HepG2 (cell line): ENCODE results near the gene CYB5D1. TPM values are rescaled to one million over a fixed set of nuclear protein-coding genes. Genes with fewer than 3 reads are reported as not detected.
A peak's percentile ranks its signal among the peaks of the same experiment; 100 is the strongest.

Experiments used
- CBX5 ChIP-seq: sonication (generic); formaldehyde crosslinking; IDR thresholded peaks from 2 replicates; pipeline ENCODE4 v1.4.0; 2020; ENCODE audit warnings: missing genetic modification reagents, borderline replicate concordance
- FOXK2 ChIP-seq: fragments of 450-650 bp; IDR thresholded peaks from 2 replicates; pipeline ENCODE4 v1.6.1; 2016
- MIXL1 ChIP-seq: IDR thresholded peaks from 2 replicates; pipeline ENCODE4 v1.6.1; 2016
- MTA3 ChIP-seq: sonication (generic); formaldehyde crosslinking; IDR thresholded peaks from 2 replicates; pipeline ENCODE4 v1.4.0; 2020; ENCODE audit warnings: missing genetic modification reagents
- MXI1 ChIP-seq: IDR thresholded peaks from 3 replicates; pipeline ENCODE4 v1.6.1; 2012; ENCODE audit warnings: low read depth, low read length, inconsistent platforms, borderline replicate concordance
- NFIB ChIP-seq: sonication (generic); formaldehyde crosslinking; IDR thresholded peaks from 2 replicates; pipeline ENCODE4 v1.9.0; 2021; ENCODE audit warnings: missing genetic modification reagents, mild to moderate bottlenecking, borderline replicate concordance
- POLR2AphosphoS2 ChIP-seq: IDR thresholded peaks from 2 replicates; pipeline ENCODE4 v1.6.1; 2011; ENCODE audit warnings: low read depth, low read length, improper control_type of control experiment
- RBM39 ChIP-seq: fragments of 200-400 bp; formaldehyde crosslinking; IDR thresholded peaks from one replicate; pipeline ENCODE4 v1.6.1; 2018; ENCODE audit warnings: antibody characterized with exemption, mild to moderate bottlenecking, low read depth, low read length; ENCODE audit not compliant: poor library complexity, severe bottlenecking
- TCF7L2 ChIP-seq: IDR thresholded peaks from 2 replicates; pipeline ENCODE4 v1.6.1; 2011; ENCODE audit warnings: mild to moderate bottlenecking, low read depth, low read length, moderate library complexity
- ZKSCAN8 ChIP-seq: IDR thresholded peaks from 2 replicates; pipeline ENCODE4 v1.6.1; 2016; ENCODE audit warnings: borderline replicate concordance, missing genetic modification reagents, missing compliant biosample characterization
- ZMYM2 ChIP-seq: sonication (generic); formaldehyde crosslinking; IDR thresholded peaks from 2 replicates; pipeline ENCODE4 v1.8.0; 2022; ENCODE audit warnings: mild to moderate bottlenecking, missing genetic modification reagents
- ZNF230 ChIP-seq: sonication (generic); formaldehyde crosslinking; IDR thresholded peaks from 2 replicates; pipeline ENCODE4 v1.4.0; 2020; ENCODE audit warnings: mild to moderate bottlenecking, missing genetic modification reagents
- ZNF337 ChIP-seq: sonication (generic); formaldehyde crosslinking; IDR thresholded peaks from 2 replicates; pipeline ENCODE4 v1.5.1; 2020; ENCODE audit warnings: missing genetic modification reagents, low read depth, mild to moderate bottlenecking, borderline replicate concordance
- ZNF44 ChIP-seq: sonication (generic); formaldehyde crosslinking; IDR thresholded peaks from 2 replicates; pipeline ENCODE4 v1.5.1; 2020; ENCODE audit warnings: mild to moderate bottlenecking, missing genetic modification reagents
- ZNF446 ChIP-seq: sonication (generic); formaldehyde crosslinking; IDR thresholded peaks from 2 replicates; pipeline ENCODE4 v1.5.0; 2020; ENCODE audit warnings: mild to moderate bottlenecking, missing genetic modification reagents
- ZNF549 ChIP-seq: sonication (generic); formaldehyde crosslinking; IDR thresholded peaks from 2 replicates; pipeline ENCODE4 v1.5.0; 2020; ENCODE audit warnings: missing genetic modification reagents
- polyA plus RNA-seq, 8 experiments: library from polyadenylated mRNA; depleted of rRNA in 3 of 8; stranded (reverse) in 7 of 8; unstranded in 1 of 8; fragments of >200 nt; fragmentation: Illumina TruSeq in 4 of 8; extraction: Trizol in 4 of 8; gene quantifications; 2 replicates each; pipeline versions ENCODE4 v1.2.1 to v1.2.3, GENCODE V29; 2011 to 2016; ENCODE audit warnings: low read depth in 4 of 8, missing spikeins in 1 of 8, mixed read lengths in 1 of 8; ENCODE audit not compliant: insufficient read depth in 1 of 8
- total RNA-seq, 5 experiments: library from RNA; depleted of rRNA; stranded (reverse); fragments of >200 nt; fragmentation: Illumina TruSeq; extraction: Trizol; gene quantifications; 2 replicates each; pipeline ENCODE4 v1.2.3, GENCODE V29; 2016; ENCODE audit warnings: low read depth in 1 of 5
- TF ChIP-seq, protein P1 (sequence below): sonication (generic); formaldehyde crosslinking; IDR thresholded peaks from 2 replicates; pipeline ENCODE4 v1.8.0; 2022; ENCODE audit warnings: missing genetic modification reagents, mild to moderate bottlenecking, moderate library complexity, borderline replicate concordance
- TF ChIP-seq, protein P2 (sequence below): sonication (generic); formaldehyde crosslinking; IDR thresholded peaks from 2 replicates; pipeline ENCODE4 v1.5.1; 2020; ENCODE audit warnings: mild to moderate bottlenecking, moderate library complexity, missing genetic modification reagents
- TF ChIP-seq, protein P3 (sequence below): sonication (generic); formaldehyde crosslinking; IDR thresholded peaks from 2 replicates; pipeline ENCODE4 v1.8.0; 2022; ENCODE audit warnings: mild to moderate bottlenecking, missing genetic modification reagents, moderate library complexity
- TF ChIP-seq, protein P4 (sequence below): sonication (generic); formaldehyde crosslinking; IDR thresholded peaks from 2 replicates; pipeline ENCODE4 v1.5.0; 2020; ENCODE audit warnings: mild to moderate bottlenecking, missing genetic modification reagents, borderline replicate concordance

The CYB5D1 gene
- total and polyA plus RNA-seq, 2 of the 13 experiments (the other 11 are each of a cell fraction or from before 2014, with no cell fraction given), result 8.9 to 17.0 TPM

DNA sequence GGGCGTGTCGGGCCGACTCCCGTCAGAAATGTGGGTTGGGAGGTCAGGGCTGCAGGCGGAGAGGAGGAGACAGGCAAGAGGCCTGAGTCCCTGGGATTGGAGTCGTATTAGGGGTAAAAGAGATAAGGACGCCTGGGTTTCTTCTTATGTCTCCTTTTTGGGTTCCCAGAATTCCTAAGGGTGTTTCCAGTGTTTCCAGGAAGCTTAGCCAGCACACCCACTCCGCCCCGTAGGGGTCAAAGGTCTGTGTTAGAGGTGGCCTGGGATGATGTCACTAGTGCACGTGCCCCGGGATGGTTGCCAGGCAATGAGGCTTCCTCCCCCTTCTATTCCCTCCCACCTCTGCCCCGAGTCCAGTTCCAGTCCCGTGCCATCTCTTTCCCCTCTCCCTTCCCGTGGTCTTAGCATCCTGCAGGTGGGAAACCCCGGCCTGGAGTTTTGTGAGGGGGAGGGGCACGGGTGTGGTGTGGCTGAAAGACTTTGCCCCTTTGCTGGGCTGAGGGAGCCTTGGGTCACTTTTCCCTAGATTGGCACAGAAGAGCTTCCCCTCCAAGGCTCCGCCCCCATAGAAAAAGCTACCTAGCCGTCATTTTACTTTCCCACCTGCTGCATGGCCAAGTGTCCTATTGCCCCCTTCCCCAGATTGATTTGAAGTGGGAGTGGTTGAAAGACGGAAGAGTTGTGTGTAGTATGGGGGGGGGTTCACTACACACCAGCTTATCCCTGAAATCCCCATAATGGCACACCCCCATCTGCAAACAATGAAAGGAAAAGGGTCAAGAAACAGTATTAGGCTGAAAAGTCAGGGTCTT is 21.0 kb upstream of the CYB5D1 start (continued):
- TF ChIP-seq, protein P1, sequence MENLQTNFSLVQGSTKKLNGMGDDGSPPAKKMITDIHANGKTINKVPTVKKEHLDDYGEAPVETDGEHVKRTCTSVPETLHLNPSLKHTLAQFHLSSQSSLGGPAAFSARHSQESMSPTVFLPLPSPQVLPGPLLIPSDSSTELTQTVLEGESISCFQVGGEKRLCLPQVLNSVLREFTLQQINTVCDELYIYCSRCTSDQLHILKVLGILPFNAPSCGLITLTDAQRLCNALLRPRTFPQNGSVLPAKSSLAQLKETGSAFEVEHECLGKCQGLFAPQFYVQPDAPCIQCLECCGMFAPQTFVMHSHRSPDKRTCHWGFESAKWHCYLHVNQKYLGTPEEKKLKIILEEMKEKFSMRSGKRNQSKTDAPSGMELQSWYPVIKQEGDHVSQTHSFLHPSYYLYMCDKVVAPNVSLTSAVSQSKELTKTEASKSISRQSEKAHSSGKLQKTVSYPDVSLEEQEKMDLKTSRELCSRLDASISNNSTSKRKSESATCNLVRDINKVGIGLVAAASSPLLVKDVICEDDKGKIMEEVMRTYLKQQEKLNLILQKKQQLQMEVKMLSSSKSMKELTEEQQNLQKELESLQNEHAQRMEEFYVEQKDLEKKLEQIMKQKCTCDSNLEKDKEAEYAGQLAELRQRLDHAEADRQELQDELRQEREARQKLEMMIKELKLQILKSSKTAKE (CRISPR knock-in tag), result peak; percentile 92
- peak; percentile 78; the same call in 1 of the 2 replicates for TF ChIP-seq ZKSCAN8 (CRISPR knock-in tag)
- TF ChIP-seq ZNF337 (CRISPR knock-in tag), result no peak
- TF ChIP-seq ZNF44 (CRISPR knock-in tag), result no peak
- TF ChIP-seq, protein P2, sequence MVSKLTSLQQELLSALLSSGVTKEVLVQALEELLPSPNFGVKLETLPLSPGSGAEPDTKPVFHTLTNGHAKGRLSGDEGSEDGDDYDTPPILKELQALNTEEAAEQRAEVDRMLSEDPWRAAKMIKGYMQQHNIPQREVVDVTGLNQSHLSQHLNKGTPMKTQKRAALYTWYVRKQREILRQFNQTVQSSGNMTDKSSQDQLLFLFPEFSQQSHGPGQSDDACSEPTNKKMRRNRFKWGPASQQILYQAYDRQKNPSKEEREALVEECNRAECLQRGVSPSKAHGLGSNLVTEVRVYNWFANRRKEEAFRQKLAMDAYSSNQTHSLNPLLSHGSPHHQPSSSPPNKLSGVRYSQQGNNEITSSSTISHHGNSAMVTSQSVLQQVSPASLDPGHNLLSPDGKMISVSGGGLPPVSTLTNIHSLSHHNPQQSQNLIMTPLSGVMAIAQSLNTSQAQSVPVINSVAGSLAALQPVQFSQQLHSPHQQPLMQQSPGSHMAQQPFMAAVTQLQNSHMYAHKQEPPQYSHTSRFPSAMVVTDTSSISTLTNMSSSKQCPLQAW (CRISPR knock-in tag), result peak; percentile 92
- no peak for TF ChIP-seq POLR2AphosphoS2
- TF ChIP-seq ZMYM2 (CRISPR knock-in tag), result peak; percentile 43; the same call in 1 of the 2 replicates
- TF ChIP-seq MIXL1 (CRISPR knock-in tag), result peak; percentile 83; the same call in 1 of the 2 replicates
- TF ChIP-seq, protein P3, sequence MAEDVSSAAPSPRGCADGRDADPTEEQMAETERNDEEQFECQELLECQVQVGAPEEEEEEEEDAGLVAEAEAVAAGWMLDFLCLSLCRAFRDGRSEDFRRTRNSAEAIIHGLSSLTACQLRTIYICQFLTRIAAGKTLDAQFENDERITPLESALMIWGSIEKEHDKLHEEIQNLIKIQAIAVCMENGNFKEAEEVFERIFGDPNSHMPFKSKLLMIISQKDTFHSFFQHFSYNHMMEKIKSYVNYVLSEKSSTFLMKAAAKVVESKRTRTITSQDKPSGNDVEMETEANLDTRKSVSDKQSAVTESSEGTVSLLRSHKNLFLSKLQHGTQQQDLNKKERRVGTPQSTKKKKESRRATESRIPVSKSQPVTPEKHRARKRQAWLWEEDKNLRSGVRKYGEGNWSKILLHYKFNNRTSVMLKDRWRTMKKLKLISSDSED (CRISPR knock-in tag), result no peak
- TF ChIP-seq ZNF230 (CRISPR knock-in tag), result no peak
- TF ChIP-seq TCF7L2, result no peak
- TF ChIP-seq, protein P4, sequence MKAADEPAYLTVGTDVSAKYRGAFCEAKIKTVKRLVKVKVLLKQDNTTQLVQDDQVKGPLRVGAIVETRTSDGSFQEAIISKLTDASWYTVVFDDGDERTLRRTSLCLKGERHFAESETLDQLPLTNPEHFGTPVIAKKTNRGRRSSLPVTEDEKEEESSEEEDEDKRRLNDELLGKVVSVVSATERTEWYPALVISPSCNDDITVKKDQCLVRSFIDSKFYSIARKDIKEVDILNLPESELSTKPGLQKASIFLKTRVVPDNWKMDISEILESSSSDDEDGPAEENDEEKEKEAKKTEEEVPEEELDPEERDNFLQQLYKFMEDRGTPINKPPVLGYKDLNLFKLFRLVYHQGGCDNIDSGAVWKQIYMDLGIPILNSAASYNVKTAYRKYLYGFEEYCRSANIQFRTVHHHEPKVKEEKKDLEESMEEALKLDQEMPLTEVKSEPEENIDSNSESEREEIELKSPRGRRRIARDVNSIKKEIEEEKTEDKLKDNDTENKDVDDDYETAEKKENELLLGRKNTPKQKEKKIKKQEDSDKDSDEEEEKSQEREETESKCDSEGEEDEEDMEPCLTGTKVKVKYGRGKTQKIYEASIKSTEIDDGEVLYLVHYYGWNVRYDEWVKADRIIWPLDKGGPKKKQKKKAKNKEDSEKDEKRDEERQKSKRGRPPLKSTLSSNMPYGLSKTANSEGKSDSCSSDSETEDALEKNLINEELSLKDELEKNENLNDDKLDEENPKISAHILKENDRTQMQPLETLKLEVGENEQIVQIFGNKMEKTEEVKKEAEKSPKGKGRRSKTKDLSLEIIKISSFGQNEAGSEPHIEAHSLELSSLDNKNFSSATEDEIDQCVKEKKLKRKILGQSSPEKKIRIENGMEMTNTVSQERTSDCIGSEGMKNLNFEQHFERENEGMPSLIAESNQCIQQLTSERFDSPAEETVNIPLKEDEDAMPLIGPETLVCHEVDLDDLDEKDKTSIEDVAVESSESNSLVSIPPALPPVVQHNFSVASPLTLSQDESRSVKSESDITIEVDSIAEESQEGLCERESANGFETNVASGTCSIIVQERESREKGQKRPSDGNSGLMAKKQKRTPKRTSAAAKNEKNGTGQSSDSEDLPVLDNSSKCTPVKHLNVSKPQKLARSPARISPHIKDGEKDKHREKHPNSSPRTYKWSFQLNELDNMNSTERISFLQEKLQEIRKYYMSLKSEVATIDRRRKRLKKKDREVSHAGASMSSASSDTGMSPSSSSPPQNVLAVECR (CRISPR knock-in tag), result peak; percentile 98
- TF ChIP-seq ZNF446, result no peak; the same call in 1 of the 2 replicates
- TF ChIP-seq FOXK2, result peak; percentile 73
- TF ChIP-seq ZNF549 (CRISPR knock-in tag), result no peak
- TF ChIP-seq RBM39, result peak; percentile 83
- peak; percentile 99; the same call in 1 of the 2 replicates for TF ChIP-seq CBX5 (CRISPR knock-in tag)
- peak; percentile 92; the same call in 1 of the 3 replicates for TF ChIP-seq MXI1
- no peak for TF ChIP-seq MTA3
- no peak for TF ChIP-seq NFIB (CRISPR knock-in tag)
